HL-60/S4 (cell line): ENCODE results near the gene ABCC1.
"Not testable (repeated sequence)": the region's sequence is repeated elsewhere in the genome, so short reads cannot be mapped to it uniquely, and the experiment has no call there.

Source experiments
- in situ Hi-C: fragments of 300-500 bp; cut with MboI; formaldehyde crosslinking; loops from 2 replicates; pipeline ENCODE4 v1.14.3; 2022; ENCODE audit warnings: low sequenced_read_pairs

The ABCC1 gene

DNA sequence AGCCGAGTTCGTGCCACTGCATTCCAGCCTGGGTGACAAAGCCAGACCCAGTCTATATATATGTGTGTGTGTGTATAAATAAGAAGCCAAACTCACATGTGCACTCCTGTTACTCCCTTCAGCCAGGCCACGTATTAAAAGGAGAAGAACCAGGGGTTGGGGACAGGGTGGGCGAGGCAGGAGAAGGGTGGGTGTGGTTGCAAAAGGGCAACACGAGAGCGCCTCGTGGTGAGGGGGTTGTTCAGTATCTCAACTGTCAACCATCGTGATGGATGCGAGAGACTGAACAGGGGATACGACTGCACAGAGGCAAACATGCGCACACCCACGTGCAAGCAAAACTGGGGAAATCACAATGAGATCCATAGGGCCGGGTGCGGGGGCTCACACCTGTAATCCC, 219.0 kb downstream of the ABCC1 start:
- in situ Hi-C loops: no loop called here

DNA sequence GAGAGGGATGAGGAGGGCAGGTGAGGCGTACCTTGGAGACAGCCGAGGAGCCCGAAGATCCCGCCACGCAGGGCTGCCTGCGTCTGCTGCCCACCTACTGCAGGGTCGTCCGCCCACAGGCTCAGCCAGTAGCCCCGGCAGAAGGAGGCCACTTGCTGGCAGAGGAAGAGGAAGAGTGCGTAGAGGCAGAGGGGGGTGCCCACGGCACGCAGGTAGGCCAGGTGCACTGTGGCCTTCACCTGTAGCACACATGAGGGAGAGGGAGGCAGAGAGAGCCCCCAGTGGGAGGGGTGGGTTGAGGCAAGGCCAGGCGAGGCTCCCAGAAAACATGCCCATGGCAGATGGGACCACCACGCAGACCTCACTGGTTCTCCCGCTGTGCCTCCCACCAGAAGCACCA, 220.2 kb downstream of the ABCC1 start:
- in situ Hi-C loops: no loop called here

DNA sequence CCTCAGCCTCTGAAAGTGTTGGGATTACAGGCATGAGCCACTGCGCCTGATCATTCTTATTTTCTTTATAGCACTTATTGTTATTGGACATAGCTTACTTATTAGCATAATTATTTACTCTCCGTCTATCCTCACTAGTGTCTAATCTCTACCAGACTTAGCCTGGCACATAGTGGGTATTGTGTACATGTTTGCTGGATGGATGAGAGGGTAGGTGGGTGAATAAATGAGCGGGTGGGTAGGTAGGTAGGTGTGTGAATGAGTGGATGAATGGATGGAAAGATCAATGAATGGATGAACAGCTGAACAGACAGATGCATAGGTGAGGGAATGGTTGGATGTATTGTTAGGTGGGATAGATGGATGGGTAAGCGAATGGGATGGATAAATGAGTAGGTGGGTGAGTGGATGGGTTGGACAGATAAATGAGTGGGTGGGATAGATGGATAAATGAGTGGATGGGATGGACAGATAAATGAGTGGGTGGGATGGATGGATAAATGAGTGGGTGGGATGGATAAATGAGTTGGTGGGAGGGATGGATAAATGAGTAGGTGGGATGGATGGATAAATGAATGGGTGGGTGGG, 222.0 kb downstream of the ABCC1 start:
- in situ Hi-C loops: no loop called here

DNA sequence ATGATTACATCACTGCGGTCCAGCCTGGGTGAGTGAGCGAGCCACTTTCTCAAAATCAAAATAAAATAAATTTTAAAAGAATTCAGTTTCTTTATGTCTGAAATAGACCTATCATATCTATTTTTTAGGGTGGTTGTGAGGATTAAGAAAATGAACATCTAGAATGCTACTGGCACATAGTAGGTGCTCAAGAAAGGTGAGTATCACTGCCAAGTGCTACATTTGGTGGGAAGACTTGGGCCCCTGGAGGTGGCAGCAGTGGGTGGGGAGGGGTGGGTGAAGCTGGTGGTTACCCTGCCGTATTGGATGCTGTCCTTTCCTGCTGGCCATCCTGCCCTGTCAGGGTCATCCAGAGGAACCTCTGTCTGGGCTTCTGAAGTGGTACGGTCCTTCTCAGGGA, 223.6 kb downstream of the ABCC1 start:
- in situ Hi-C loops: no loop called here

DNA sequence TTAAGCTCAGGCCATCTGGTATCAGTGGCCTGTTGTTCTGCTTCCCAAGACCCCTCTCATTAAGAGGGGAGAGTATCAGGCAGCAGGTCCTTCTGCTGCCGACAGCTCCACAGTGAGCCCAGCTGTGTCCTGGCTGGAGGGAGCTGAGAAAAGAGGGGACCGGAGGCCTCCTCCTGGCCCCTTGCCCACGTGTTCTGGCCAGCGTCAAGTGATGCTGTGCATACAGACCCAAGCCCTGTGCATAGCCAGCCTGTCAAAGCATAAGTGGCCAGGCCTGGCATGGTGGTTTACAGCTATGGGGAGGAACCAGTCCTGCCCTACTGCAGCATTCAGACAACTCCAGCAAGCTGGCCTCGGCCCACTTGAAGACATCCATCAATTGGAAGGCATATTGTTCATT, 225.9 kb downstream of the ABCC1 start:
- in situ Hi-C loops: no loop called here

DNA sequence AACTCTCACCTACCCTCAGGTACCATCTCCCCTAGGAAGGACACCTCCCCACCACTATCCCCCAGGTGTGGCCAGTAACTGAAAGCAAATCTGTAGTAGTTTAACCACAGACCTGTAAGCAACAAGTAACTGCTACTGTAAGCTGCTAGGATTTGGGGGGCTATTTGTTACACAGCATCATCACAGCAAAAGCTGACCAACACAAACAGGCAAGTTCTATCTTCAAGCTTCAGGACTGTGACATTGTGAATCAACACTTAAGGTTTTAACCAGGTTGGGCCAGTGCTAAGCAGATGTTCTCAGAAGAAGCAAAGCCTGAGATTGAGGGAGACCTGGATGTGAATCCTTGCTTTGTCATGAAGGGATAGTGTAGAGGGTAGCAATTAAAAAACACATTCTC, 226.9 kb downstream of the ABCC1 start:
- in situ Hi-C loops: no loop called here

DNA sequence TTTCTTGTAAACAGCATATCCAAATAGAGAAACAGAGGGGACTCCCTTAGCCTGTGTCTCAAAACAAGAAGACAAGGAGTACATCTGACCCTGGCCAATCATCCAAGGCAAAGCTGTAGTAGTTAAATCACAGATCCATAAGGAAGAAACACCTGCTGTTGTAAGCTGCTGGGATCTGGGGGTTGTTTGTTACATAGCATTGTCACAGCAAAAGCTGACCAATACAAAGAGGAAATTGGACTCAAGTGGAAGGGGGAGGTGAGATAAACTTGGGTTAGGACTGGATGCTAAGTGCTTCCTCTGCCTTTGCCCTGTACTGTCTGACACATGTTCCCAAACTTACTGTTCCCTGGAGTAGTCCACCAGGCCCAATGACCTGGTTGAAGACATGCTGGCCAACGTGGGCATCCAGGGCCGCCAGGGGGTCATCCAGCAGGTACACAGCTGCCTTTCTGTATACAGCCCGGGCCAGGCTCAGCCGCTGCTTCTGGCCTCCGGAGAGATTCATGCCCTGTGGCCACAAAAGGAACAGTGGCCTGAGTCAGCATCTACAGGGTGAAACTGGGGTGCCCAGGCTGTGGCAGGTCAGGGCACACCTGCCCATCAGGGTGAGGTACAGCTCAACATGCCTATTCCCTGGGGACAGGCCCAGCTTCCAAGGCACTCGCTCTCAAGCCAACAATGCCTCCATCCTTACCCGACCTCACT, 229.2 kb downstream of the ABCC1 start:
- in situ Hi-C loops: no loop called here

DNA sequence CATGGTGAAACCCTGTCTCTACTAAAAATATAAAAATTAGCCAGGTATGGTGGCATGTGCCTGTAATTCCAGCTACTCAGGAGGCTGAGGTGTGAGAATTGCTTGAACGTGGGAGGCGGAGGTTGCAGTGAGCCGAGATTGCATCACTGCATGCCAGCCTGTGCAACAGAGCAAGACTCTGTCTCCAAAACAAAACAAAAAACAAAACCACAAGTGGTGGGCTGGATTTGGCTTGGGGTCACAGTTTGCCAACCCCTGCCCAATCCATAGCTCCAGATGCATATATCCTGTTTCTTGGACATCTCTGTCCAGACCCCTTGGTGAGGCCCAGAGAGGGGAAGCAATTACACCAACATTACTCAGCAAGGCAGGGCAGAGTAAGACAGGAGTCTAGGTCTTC, 232.3 kb downstream of the ABCC1 start:
- in situ Hi-C loops: not testable (repeated sequence)

DNA sequence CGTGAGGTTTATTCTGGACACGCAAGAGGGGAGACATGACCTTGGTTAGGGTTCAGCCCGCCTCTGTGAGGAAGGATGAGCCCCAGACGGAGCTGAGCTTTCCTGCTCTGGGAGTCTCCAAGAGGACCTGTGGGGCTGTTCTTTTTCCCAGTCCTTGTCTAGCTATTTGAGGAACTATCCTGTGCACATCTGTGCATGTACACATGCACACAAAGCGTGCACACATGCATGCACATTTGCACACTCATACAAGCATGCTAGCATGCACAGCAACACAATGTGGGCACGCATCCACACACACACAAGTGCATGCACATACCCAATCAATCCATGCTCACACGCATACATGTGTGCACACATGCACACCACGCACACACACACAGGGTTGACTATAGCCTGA, 233.5 kb downstream of the ABCC1 start:
- in situ Hi-C loops: no loop called here

DNA sequence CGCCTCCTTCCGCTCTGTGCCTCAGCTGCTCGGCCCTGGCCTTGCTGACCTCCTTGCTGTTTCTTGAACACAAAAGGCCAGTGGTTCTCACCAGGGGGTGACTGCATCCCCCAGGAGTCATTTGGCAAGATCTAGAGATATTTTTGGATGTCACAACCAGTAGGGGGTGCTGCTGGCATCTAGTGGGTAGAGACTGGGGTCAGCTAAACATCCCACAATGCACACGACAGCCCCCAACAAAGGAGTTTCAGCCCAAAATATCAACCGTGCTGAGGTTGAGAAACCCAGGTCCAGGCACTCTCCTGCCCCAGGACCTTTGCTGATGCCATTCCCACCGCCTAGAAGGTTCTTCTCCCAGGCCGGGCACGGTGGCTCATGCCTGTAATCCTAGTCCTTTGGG, 234.1 kb downstream of the ABCC1 start:
- in situ Hi-C loops: no loop called here

DNA sequence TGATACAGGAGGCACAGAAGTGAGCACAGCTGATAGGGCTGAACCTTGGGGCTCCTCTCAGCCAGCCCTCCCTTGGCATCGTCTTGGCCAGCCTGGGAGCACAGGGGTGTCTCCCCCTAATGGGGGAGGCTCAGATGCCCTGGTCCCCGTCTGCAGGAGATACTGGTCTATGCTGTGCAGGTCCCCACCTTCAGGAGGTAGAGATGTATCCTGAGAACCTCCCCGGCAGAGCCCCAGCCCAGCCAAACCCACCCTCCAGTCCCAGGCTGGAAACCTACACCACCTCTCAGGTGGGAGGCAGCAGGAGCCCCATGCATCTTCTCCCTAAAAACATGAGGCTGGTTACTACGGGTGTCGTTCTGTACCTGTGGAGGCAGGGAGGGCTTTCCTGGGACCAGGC, 235.2 kb downstream of the ABCC1 start:
- in situ Hi-C loops: no loop called here

DNA sequence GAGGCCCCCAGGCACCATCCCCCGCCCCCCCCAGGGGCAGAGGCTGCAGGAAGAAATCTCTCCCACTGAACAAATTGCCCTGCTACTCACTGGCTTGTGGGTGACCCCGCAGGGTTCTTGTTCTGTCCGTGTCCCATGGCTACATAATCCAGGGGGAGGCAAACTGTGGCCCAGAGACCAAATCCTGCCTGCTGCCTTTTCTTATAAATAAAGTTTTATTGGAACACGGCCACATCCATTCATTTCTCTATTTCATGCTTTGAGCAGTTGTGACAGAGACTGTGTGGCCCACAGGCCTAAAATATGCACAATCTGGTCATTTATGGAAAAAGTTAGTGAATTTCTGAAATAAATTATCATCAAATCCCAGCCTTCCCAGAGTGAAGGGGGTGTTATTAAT, 235.7 kb downstream of the ABCC1 start:
- in situ Hi-C loops: no loop called here

DNA sequence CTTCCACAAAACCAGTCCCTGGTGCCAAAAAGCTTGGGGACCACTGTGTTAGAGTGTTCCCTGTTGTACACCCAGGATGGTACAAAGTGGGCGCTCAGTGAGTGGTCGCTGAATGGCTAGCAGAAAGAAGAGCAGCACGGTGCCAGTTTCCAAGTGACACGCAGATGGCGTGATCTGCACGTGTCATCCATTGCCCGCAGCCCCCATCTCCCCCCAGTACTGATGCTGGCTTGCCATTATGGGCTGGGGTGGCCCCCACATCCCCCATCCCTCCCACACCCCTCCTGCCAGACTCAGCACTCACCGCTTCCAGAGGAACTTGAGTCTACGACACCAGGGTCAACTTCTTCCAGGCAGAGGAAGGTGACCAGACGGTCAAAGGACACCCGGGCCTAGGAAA, 237.4 kb downstream of the ABCC1 start:
- in situ Hi-C loops: no loop called here

DNA sequence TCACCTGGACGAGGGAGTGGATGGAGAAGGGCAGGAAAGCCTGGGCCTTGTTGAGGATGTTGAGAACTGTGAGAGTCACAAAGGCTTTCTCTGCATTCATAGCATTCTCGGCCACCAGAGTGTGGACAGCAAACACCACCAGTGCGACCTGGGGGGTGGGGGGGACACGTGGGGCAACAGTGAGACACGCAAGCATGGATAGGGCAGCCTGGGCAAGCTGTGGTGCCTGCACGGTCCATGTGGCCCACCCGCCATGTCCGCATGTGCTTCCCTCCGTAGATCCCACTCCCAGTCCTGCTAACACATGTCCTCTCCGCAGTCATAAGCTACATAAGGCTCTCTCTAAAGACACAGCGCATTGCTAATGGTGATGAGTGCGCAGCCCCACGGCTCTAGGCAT, 239.4 kb downstream of the ABCC1 start:
- in situ Hi-C loops: no loop called here

DNA sequence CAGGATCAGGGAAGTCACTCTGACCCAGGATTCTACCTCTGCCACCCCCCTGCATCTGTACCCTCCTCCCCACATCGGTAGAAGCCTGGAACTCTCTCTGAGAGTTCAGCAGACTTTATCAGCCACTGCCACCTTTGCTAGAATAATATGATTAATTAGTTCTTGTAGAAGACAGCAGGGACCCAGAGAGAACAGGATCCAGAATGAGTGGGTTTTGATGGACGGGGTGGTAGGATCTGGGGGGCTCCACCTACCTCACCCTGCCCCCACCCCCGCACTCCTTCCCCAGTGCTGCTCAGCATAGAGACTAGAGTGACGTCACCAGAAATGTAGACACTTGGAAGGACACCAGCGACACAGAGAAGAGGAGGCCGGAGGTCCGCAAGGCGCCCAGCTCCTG, 240.4 kb downstream of the ABCC1 start:
- in situ Hi-C loops: no loop called here

DNA sequence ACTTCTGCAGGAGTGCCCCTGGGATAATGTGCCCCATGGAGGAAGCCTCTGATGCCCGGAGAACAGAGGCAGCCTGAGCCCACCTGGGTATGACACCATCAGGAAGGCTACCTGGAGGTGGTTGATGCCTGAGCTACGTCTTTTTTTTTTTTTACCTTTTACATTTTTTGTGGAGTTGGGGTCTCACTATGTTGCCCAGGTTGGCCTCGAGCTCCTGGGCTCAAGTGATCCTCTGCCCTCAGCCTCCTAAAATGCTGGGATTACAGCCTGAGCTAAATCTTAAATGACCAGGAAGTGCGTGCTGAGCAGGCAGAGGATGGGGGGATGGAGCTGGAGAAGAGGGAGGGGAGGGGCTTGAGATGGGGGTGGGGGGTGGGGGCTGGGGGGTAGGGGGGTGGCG, 241.1 kb downstream of the ABCC1 start:
- in situ Hi-C loops: no loop called here

DNA sequence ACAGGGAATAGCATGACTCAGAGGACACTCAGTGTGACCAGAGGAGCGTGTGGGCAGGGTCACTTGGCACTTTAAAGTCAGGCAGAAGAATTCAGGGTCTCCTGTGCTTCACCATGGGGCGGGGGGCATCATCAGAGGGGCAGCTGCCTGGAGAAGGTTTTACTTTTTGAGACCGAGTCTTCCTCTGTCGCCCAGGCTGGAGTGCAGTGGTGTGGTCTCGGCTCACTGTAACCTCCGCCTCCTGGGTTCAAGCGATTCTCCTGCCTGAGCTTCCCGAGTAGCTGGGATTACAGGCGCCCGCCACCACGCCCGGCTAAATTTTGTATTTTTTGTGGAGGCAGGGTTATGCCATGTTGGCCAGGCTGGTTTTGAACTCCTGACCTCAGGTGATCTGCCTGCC, 241.6 kb downstream of the ABCC1 start:
- in situ Hi-C loops: not testable (repeated sequence)

DNA sequence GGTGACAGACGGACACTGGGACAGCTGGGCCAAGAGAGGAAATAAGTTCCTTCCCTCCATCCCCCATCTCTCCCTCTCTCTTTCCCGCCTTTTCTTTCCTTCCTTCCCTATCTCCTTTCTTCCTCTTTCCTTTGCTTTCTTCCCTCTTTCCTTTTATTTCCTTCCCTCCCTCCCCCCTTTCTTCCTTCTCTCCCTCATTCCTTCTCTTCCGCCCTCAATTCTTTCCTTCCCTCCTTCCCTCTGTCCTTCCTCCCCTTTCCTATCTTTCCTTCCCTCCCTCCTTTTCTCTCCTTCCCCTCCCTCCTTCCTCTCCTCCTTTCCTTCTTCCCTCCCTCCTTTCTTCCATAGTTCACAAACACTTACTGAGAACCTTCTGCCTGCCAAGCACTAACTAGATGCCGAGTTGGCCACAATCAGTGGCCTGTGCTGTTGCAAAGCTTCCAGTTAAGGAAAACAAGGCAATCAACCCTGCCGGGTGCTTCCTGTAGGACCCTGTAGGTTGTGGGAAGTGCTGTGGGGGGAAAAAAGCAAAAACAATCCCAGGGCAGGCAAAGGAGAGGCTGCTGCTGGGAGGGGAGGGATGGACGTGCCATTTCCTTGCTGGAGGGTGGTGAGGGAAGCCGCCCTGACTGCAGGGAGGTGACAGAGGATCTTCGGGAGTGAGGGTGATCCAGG, 242.2 kb downstream of the ABCC1 start:
- in situ Hi-C loops: no loop called here
